Muscle of leg (tissue), 11 donors: ENCODE results near the gene ITPR2. TPM values are rescaled to one million over a fixed set of nuclear protein-coding genes. Genes with fewer than 3 reads are reported as not detected.
"Not testable (repeated sequence)": the region's sequence is repeated elsewhere in the genome, so short reads cannot be mapped to it uniquely, and the experiment has no call there.

Experiments used
- DNase-seq: peaks from one replicate; pipeline ENCODE4 v3.0.0; 2013
- H3K27ac ChIP-seq: one replicate; pipeline ENCODE4 v1.5.1; 2013; ENCODE audit warnings: mild to moderate bottlenecking, low read length, control low read depth
- H3K27me3 ChIP-seq: one replicate; pipeline ENCODE4 v1.6.1; 2013; ENCODE audit warnings: low read length; ENCODE audit not compliant: control insufficient read depth, insufficient read depth
- H3K36me3 ChIP-seq: one replicate; pipeline ENCODE4 v1.6.1; 2013; ENCODE audit warnings: low read length; ENCODE audit not compliant: control insufficient read depth, insufficient read depth
- H3K4me1 ChIP-seq: one replicate; pipeline ENCODE4 v1.6.1; 2013; ENCODE audit warnings: low read length; ENCODE audit not compliant: control insufficient read depth, insufficient read depth
- H3K4me3 ChIP-seq: one replicate; pipeline ENCODE4 v1.5.1; 2013; ENCODE audit warnings: low read length, control low read depth
- H3K9me3 ChIP-seq: replicated peaks from 2 replicates; pipeline ENCODE4 v1.6.1; 2013; ENCODE audit warnings: low read depth, low read length; ENCODE audit not compliant: control insufficient read depth
- WGBS: methylation state at CpG from one replicate; pipeline ENCODE4 v1.1.5; 2013; ENCODE audit warnings: missing lambda C conversion rate; ENCODE audit not compliant: insufficient coverage; 5-methylcytosine and 5-hydroxymethylcytosine counted together
- polyA plus RNA-seq, 8 donors: library from polyadenylated mRNA; unstranded; fragments of 120-200 nt; gene quantifications; one replicate each; pipeline versions ENCODE4 v1.2.1 to v1.2.3, GENCODE V29; 2013; ENCODE audit warnings: inconsistent platforms in 1 of 8, low replicate concordance in 1 of 8; ENCODE audit not compliant: insufficient read length in 8 of 8, insufficient read depth in 1 of 8
- total RNA-seq: library from RNA; stranded (reverse); fragments of 120-200 nt; gene quantifications from one replicate; pipeline ENCODE4 v1.2.4, GENCODE V29; 2013

Gene ITPR2
- total and polyA plus RNA-seq, 9 donors: 1.9 to 5.8 (median 3.5) TPM

GRCh38 chr12:26834503-26835060 lies 1.6 kb upstream of the ITPR2 start:
- not testable (repeated sequence) for H3K4me1 ChIP-seq, H3K27ac ChIP-seq, H3K4me3 ChIP-seq, H3K9me3 ChIP-seq, DNase-seq, H3K36me3 ChIP-seq, H3K27me3 ChIP-seq
- 100% methylated on average over 3 of the region's 7 CpGs for WGBS

DNA sequence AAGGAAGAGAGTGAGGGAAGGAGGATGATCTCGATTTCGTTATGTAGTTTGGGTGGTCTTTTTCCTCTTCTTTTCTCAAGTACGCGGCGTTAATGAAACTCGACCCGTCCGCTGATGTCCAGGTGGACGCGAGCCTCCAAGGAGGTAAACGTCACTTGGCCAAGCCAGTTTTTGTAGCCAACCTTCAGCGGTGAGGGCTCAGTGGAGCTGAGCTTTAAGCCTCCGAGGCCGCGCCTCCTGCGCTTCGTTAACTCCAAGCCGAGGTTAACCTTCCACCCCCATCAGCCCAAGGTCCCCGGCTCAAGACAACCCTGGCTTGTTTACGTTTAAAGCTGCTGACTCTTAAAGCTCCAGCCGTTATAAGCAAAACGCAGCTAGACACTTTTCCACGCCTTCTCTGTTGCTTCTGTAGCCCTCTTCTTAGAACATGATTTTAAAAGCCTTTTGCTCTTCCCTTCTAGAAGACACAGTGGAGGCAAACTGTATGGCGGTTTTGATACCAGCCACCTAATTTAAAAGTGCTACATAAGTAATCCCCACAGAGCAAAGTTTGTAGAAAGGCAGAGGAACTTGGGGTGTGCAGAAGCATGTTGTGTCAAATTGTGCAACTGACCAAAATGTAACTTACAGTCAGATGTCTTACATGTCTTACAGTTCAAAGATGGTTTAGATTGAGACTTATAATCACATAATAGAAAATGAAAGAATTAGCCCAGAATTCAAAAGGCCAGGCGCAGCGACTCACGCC lies 923 bp upstream of the ITPR2 start:
- DNase-seq: peak; percentile 39
- Histone ChIP-seq H3K4me3 (peak overlapping the region; percentile 89), H3K27me3 (peaks cover 2% of the 10 kb centered on the region), H3K4me1 (peaks cover 8% of the 10 kb centered on the region), H3K9me3 (no peaks in the 10 kb centered on the region), H3K27ac (no peak overlapping the region), H3K36me3 (no peaks in the 10 kb centered on the region)
- 6% methylated on average over 23 of the region's 27 CpGs for WGBS

GRCh38 chr12:26831951-26832821 lies 808 bp downstream of the ITPR2 start:
- Histone ChIP-seq H3K27me3 (peaks cover 2% of the 10 kb centered on the region), H3K9me3 (no peaks in the 10 kb centered on the region), H3K36me3 (no peaks in the 10 kb centered on the region), H3K4me1 (peaks cover 8% of the 10 kb centered on the region), H3K4me3 (peak overlapping the region; percentile 89), H3K27ac (peak overlapping the region; percentile 84)
- DNase-seq: peak; percentile 79
- under 1% methylated on average over 41 of the region's 55 CpGs for WGBS

GRCh38 chr12:26830783-26831551 lies 2.0 kb downstream of the ITPR2 start:
- no peak overlapping the region for H3K4me3 ChIP-seq
- no peaks in the 10 kb centered on the region for H3K9me3 ChIP-seq
- no peak for DNase-seq
- peaks cover 8% of the 10 kb centered on the region for H3K4me1 ChIP-seq
- peaks cover 2% of the 10 kb centered on the region for H3K27me3 ChIP-seq
- H3K36me3 ChIP-seq: no peaks in the 10 kb centered on the region
- WGBS: 69% methylated on average over 8 of the region's 13 CpGs
- no peak overlapping the region for H3K27ac ChIP-seq

- Histone ChIP-seq H3K4me1 (peaks cover 8% of the 10 kb centered on the region), H3K36me3 (no peaks in the 10 kb centered on the region), H3K4me3 (no peak overlapping the region), H3K27ac (no peak overlapping the region), H3K27me3 (peaks cover 2% of the 10 kb centered on the region), H3K9me3 (no peaks in the 10 kb centered on the region)
- DNase-seq: no peak
- no CpG with 5 or more reads among the region's 1 CpG for WGBS
These were observed 2.6 kb downstream of the ITPR2 start for GRCh38 chr12:26830363-26830762.

- WGBS: 73% methylated on average over 2 of the region's 7 CpGs
- no peak for DNase-seq
- Histone ChIP-seq H3K27ac (no peak overlapping the region), H3K4me1 (peaks cover 4% of the 10 kb centered on the region), H3K4me3 (no peak overlapping the region), H3K36me3 (no peaks in the 10 kb centered on the region), H3K9me3 (no peaks in the 10 kb centered on the region), H3K27me3 (no peaks in the 10 kb centered on the region)
These were observed 4.5 kb downstream of the ITPR2 start for GRCh38 chr12:26828280-26829073.

- H3K4me1 ChIP-seq: no peaks in the 10 kb centered on the region
- whole genome bisulfite sequencing: 96% methylated on average over 4 of the region's 5 CpGs
These were observed 6.6 kb downstream of the ITPR2 start for GRCh38 chr12:26826437-26826836.

DNA sequence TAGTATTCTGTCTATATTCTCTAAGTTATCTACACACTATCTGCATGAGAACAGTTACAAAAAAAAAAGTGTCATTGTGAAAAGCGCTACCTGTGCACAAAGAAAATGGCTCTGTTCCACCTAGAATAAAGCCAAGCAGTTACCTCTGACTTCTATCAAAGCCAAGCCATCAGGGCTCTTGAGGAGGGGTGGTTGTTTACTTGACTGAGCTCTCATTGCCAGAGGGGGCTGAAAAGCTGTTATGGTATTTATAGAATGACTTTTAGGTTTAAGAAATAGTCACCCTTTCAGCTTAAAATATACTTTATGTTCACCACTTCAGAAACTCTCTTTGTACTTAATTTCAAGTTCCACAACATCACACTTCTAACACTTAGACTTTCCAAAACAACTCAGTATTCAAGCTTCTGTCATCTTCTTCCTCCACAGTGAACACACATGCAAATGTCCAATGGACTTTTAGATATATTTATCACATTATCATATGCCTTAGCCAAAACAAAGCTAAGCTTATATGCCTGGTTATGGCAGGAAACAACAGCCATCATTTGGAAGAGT lies 7.5 kb downstream of the ITPR2 start:
- Histone ChIP-seq H3K4me3 (no peak overlapping the region), H3K4me1 (no peaks in the 10 kb centered on the region), H3K36me3 (no peaks in the 10 kb centered on the region), H3K27me3 (no peaks in the 10 kb centered on the region), H3K9me3 (no peaks in the 10 kb centered on the region), H3K27ac (no peak overlapping the region)
- WGBS: no CpG with 5 or more reads among the region's 1 CpG
- DNase-seq: no peak

More at GRCh38 chr12:26826437-26826836, 6.6 kb downstream of the ITPR2 start:
- no peak for DNase-seq
- Histone ChIP-seq H3K27me3 (no peaks in the 10 kb centered on the region), H3K9me3 (no peaks in the 10 kb centered on the region), H3K27ac (no peak overlapping the region), H3K4me3 (no peak overlapping the region), H3K36me3 (no peaks in the 10 kb centered on the region)

GRCh38 chr12:26823390-26823789 lies 9.6 kb downstream of the ITPR2 start:
- H3K4me3 ChIP-seq: no peak overlapping the region
- WGBS: no CpG with 5 or more reads among the region's 2 CpGs
- no peaks in the 10 kb centered on the region for H3K9me3 ChIP-seq
- no peak for DNase-seq
- H3K27ac ChIP-seq: no peak overlapping the region
- H3K4me1 ChIP-seq: no peaks in the 10 kb centered on the region
- no peaks in the 10 kb centered on the region for H3K27me3 ChIP-seq
- no peaks in the 10 kb centered on the region for H3K36me3 ChIP-seq
